ENCODE results near the gene DPYSL4. TPM values are rescaled to one million over a fixed set of nuclear protein-coding genes. Genes with fewer than 3 reads are reported as not detected.

Gene DPYSL4
- total RNA-seq, 2 donors from 2014 or later, result 4.1 to 22.6 TPM

DNA sequence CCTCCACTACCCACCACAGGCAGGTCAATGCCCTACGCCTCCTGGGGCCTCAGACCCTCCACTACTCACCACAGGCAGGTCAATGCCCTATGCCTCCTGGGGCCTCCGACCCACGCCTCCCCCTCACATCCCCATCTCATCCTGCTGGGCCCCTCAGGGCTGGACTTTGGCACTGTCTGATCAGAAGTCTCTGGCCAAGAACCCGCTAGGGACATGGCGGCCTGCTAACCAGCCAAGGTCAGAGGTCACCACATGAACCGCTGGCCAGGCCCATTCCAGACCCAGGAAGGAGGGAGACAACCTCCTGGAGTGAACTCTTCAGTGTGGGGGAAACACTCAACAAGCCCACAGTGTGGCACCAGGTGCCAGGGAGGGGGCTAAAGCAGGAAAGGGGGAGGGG, 65.2 kb downstream of the DPYSL4 start:
- TF ChIP-seq POLR2A (IDR thresholded peaks at IDR 0.05), result no peak
- TF ChIP-seq, protein P1, sequence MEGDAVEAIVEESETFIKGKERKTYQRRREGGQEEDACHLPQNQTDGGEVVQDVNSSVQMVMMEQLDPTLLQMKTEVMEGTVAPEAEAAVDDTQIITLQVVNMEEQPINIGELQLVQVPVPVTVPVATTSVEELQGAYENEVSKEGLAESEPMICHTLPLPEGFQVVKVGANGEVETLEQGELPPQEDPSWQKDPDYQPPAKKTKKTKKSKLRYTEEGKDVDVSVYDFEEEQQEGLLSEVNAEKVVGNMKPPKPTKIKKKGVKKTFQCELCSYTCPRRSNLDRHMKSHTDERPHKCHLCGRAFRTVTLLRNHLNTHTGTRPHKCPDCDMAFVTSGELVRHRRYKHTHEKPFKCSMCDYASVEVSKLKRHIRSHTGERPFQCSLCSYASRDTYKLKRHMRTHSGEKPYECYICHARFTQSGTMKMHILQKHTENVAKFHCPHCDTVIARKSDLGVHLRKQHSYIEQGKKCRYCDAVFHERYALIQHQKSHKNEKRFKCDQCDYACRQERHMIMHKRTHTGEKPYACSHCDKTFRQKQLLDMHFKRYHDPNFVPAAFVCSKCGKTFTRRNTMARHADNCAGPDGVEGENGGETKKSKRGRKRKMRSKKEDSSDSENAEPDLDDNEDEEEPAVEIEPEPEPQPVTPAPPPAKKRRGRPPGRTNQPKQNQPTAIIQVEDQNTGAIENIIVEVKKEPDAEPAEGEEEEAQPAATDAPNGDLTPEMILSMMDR (IDR thresholded peaks at IDR 0.05), result no peak
- TF ChIP-seq POLR2AphosphoS5 (IDR thresholded peaks at IDR 0.05), result no peak
- no peak for DNase-seq (ENCODE audit: low spot score)
- intact Hi-C loops (cut with DNase I), result no loop called here
- Histone ChIP-seq H3K27ac (no peak overlapping the region), H3K9me3 (no peaks in the 10 kb centered on the region), H3K4me1 (replicated peaks) (no peaks in the 10 kb centered on the region), H3K4me3 (no peak overlapping the region), H3K36me3 (no peaks in the 10 kb centered on the region), H3K27me3 (replicated peaks; ENCODE audit: insufficient read depth) (no peaks in the 10 kb centered on the region)
- WGBS, result 91% methylated on average over 6 of the region's 6 CpGs

DNA sequence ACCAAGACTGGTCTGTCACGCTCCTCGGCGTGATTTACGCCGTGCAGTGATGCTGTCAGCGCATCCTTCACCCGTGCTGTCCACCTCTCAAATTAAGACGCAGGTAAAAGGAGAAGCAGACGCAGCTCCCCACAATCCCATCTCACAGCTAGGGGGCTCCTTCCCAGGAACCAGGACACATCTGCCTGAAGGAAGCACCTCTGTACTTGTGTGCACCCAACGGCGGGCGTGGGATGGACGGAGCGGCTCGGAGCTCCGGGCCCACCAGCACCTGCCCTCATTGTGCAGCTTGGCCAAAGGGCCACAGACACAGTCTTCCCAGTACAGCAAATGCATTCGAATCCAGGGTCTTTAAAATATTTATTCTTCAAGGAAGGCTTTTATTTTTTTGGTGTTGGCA, 65.7 kb downstream of the DPYSL4 start:
- H3K36me3 ChIP-seq, result no peaks in the 10 kb centered on the region
- no peak for DNase-seq (ENCODE audit: low spot score)
- H3K4me3 ChIP-seq, result no peak overlapping the region
- H3K27ac ChIP-seq, result no peak overlapping the region
- intact Hi-C loops (cut with DNase I), result no loop called here
- no peaks in the 10 kb centered on the region for H3K4me1 ChIP-seq (replicated peaks)
- TF ChIP-seq POLR2AphosphoS5 (IDR thresholded peaks at IDR 0.05), result no peak
- TF ChIP-seq, protein P1 (IDR thresholded peaks at IDR 0.05), result no peak
- TF ChIP-seq POLR2A (IDR thresholded peaks at IDR 0.05), result no peak
- no peaks in the 10 kb centered on the region for H3K9me3 ChIP-seq
- 92% methylated on average over 17 of the region's 17 CpGs for WGBS
- no peaks in the 10 kb centered on the region for H3K27me3 ChIP-seq (replicated peaks; ENCODE audit: insufficient read depth)

DNA sequence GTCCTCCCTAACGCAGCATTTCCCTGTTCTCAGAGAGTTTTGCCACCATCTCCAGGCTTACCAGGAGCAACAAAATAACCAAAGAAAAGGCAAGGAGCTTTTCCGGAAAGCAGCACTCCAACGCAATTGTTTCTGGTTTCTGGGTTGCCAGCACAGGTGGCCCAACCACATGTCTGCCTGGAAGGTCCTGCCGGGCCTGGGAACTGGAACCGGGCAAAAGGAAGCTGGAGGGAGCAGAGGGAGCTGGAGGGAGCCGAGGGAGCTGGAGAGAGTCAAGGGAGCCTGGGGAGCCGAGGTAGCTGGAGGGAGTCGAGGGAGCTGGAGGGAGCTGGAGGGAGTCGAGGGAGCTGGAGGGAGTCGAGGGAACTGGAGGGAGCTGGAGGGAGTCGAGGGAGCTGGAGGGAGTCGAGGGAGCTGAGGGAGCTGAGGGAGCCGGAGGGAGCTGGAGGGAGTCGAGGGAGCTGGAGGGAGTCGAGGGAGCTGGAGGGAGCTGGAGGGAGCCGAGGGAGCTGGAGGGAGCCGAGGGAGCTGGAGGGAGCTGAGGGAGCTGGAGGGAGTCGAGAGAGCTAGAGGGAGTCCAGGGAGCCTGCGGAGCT, 66.4 kb downstream of the DPYSL4 start:
- no peak for DNase-seq (ENCODE audit: low spot score)
- Histone ChIP-seq H3K4me1 (replicated peaks) (no peaks in the 10 kb centered on the region), H3K27ac (no peak overlapping the region), H3K9me3 (no peaks in the 10 kb centered on the region), H3K27me3 (replicated peaks; ENCODE audit: insufficient read depth) (no peaks in the 10 kb centered on the region), H3K4me3 (no peak overlapping the region), H3K36me3 (no peaks in the 10 kb centered on the region)
- intact Hi-C loops (cut with DNase I), result no loop called here
- TF ChIP-seq POLR2AphosphoS5 (IDR thresholded peaks at IDR 0.05) (no peak), POLR2A (IDR thresholded peaks at IDR 0.05) (no peak)
- TF ChIP-seq, protein P1 (IDR thresholded peaks at IDR 0.05), result no peak
- 56% methylated on average over 19 of the region's 19 CpGs for WGBS

DNA sequence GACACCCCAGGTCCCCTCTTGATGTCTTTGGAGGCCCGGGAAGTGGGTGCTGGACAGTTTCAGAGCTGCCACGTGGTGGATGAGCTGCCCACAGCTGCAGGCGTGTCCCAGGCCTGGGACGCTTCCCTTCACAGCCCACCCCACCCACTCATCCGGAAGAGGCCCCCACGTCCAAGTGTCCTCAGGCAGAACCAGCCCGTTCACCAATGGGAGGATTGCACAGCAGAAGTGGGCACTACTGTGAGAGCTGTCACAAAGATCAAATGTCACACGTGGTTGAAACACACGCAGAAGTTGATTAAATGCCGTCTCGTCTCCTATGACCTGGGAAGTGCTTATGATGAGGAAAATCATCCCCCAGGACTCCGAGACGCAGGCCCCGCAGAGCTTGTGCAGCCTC, 68.1 kb downstream of the DPYSL4 start:
- H3K4me3 ChIP-seq, result no peak overlapping the region
- H3K27ac ChIP-seq, result no peak overlapping the region
- intact Hi-C loops (cut with DNase I), result no loop called here
- TF ChIP-seq POLR2AphosphoS5 (IDR thresholded peaks at IDR 0.05) (no peak), POLR2A (IDR thresholded peaks at IDR 0.05) (no peak)
- TF ChIP-seq, protein P1 (IDR thresholded peaks at IDR 0.05), result no peak
- H3K9me3 ChIP-seq, result no peaks in the 10 kb centered on the region
- H3K36me3 ChIP-seq, result no peaks in the 10 kb centered on the region
- H3K27me3 ChIP-seq (replicated peaks; ENCODE audit: insufficient read depth), result no peaks in the 10 kb centered on the region
- no peaks in the 10 kb centered on the region for H3K4me1 ChIP-seq (replicated peaks)
- DNase-seq (ENCODE audit: low spot score), result no peak
- WGBS, result 72% methylated on average over 14 of the region's 14 CpGs

Other genes with a start within 250 kb of the DPYSL4 start
- 100 to 1,000 TPM; 148 to 325 TPM for gene BNIP3, start 205.0 kb upstream of the DPYSL4 start, total RNA-seq
- 1 to 10 TPM; 2.6 to 3.4 TPM for gene JAKMIP3, start 121.0 kb upstream of the DPYSL4 start, total RNA-seq
- gene STK32C, start 121.0 kb downstream of the DPYSL4 start, total RNA-seq, result 10 to 100 TPM in 1 of 2 donors, 1 to 10 TPM in 1; 7.2 to 21.5 TPM
- 10 to 100 TPM; 11.4 to 22.9 TPM for gene LRRC27, start 145.2 kb downstream of the DPYSL4 start, total RNA-seq
- 10 to 100 TPM; 27.5 to 36.6 TPM for gene PWWP2B, start 210.3 kb downstream of the DPYSL4 start, total RNA-seq

All from prostate gland (tissue), 2 donors.